Activated T-helper 17 cell treated with anti-CD3 and anti-CD28 coated beads, Interleukin-2, amount 50 U/mL, for 72 hours (primary cell): ENCODE results near the gene MXI1. TPM values are rescaled to one million over a fixed set of nuclear protein-coding genes. Genes with fewer than 3 reads are reported as not detected.

ENCODE experiments used
- ATAC-seq: fragments of 150-1000 bp; cut with Tn5 transposase; replicated peaks from 2 replicates; pipeline ENCODE4 v1.10.0; 2021; ENCODE audit warnings: mild to moderate bottlenecking, moderate library complexity
- H3K27ac Mint-ChIP-seq: one replicate; pipeline ENCODE4 v1.8.0; 2022; ENCODE audit warnings: mixed read lengths
- H3K27me3 Mint-ChIP-seq: one replicate; pipeline ENCODE4 v1.8.0; 2022; ENCODE audit warnings: mixed read lengths
- H3K36me3 Mint-ChIP-seq: one replicate; pipeline ENCODE4 v1.8.0; 2022; ENCODE audit warnings: low read depth, mild to moderate bottlenecking, mixed read lengths
- H3K4me1 Mint-ChIP-seq: one replicate; pipeline ENCODE4 v1.8.0; 2022; ENCODE audit warnings: mixed read lengths
- H3K4me3 Mint-ChIP-seq: one replicate; pipeline ENCODE4 v1.8.0; 2022; ENCODE audit warnings: mild to moderate bottlenecking, mixed read lengths
- H3K9me3 Mint-ChIP-seq: one replicate; pipeline ENCODE4 v1.8.0; 2022; ENCODE audit warnings: mixed read lengths
- total RNA-seq, 2 donors: library from RNA; stranded (reverse); gene quantifications; one replicate each; pipeline ENCODE4 v1.2.3, GENCODE V29; 2022

The MXI1 gene
- total RNA-seq, 2 donors from 2014 or later, result 32.5 to 130 TPM

GRCh38 chr10:110216240-110216639 is 8.8 kb downstream of the MXI1 start:
- Mint-ChIP-seq H3K27ac (peak overlapping the region; percentile 27), H3K4me3 (peak overlapping the region; percentile 26), H3K27me3 (no peaks in the 10 kb centered on the region), H3K9me3 (no peaks in the 10 kb centered on the region), H3K4me1 (peaks cover 59% of the 10 kb centered on the region), H3K36me3 (peaks cover 35% of the 10 kb centered on the region)
- ATAC-seq, result no peak

GRCh38 chr10:110216942-110217661 is 9.7 kb downstream of the MXI1 start:
- Mint-ChIP-seq H3K27me3 (no peaks in the 10 kb centered on the region), H3K27ac (no peak overlapping the region), H3K4me1 (peaks cover 59% of the 10 kb centered on the region), H3K36me3 (peaks cover 32% of the 10 kb centered on the region), H3K9me3 (no peaks in the 10 kb centered on the region), H3K4me3 (peak overlapping the region; percentile 29)
- no peak for ATAC-seq

- H3K4me1 Mint-ChIP-seq, result peaks cover 58% of the 10 kb centered on the region
Measured at GRCh38 chr10:110217662-110218008, 10.2 kb downstream of the MXI1 start.

GRCh38 chr10:110218632-110219031 is 11.2 kb downstream of the MXI1 start:
- Mint-ChIP-seq H3K27ac (no peak overlapping the region), H3K9me3 (no peaks in the 10 kb centered on the region), H3K4me1 (peaks cover 53% of the 10 kb centered on the region), H3K36me3 (peaks cover 19% of the 10 kb centered on the region), H3K4me3 (no peak overlapping the region), H3K27me3 (no peaks in the 10 kb centered on the region)
- ATAC-seq, result no peak

More at GRCh38 chr10:110217662-110218008, 10.2 kb downstream of the MXI1 start:
- Mint-ChIP-seq H3K9me3 (no peaks in the 10 kb centered on the region), H3K4me3 (peak overlapping the region; percentile 29), H3K36me3 (peaks cover 28% of the 10 kb centered on the region), H3K27me3 (no peaks in the 10 kb centered on the region), H3K27ac (no peak overlapping the region)
- ATAC-seq, result no peak

- peak overlapping the region; percentile 83 for H3K4me3 Mint-ChIP-seq
- H3K27me3 Mint-ChIP-seq, result no peaks in the 10 kb centered on the region
- peaks cover 57% of the 10 kb centered on the region for H3K4me1 Mint-ChIP-seq
- no peak overlapping the region for H3K27ac Mint-ChIP-seq
- H3K36me3 Mint-ChIP-seq, result peaks cover 24% of the 10 kb centered on the region
- ATAC-seq, result no peak
- H3K9me3 Mint-ChIP-seq, result no peaks in the 10 kb centered on the region
Measured at GRCh38 chr10:110219884-110220283, 12.5 kb downstream of the MXI1 start.

- no peaks in the 10 kb centered on the region for H3K9me3 Mint-ChIP-seq
- peaks cover 24% of the 10 kb centered on the region for H3K36me3 Mint-ChIP-seq
- ATAC-seq, result no peak
- peak overlapping the region; percentile 83 for H3K4me3 Mint-ChIP-seq
- H3K4me1 Mint-ChIP-seq, result peaks cover 61% of the 10 kb centered on the region
- H3K27ac Mint-ChIP-seq, result no peak overlapping the region
- H3K27me3 Mint-ChIP-seq, result no peaks in the 10 kb centered on the region
Measured at GRCh38 chr10:110220398-110220797, 13.0 kb downstream of the MXI1 start.

- H3K9me3 Mint-ChIP-seq, result no peaks in the 10 kb centered on the region
- H3K27ac Mint-ChIP-seq, result peak overlapping the region; percentile 86
- no peak for ATAC-seq
Measured at GRCh38 chr10:110221044-110221720, 13.8 kb downstream of the MXI1 start.

GRCh38 chr10:110221721-110222261 is 14.4 kb downstream of the MXI1 start:
- H3K27ac Mint-ChIP-seq, result peak overlapping the region; percentile 86
- no peaks in the 10 kb centered on the region for H3K9me3 Mint-ChIP-seq
- ATAC-seq, result peak; percentile 84
- H3K4me3 Mint-ChIP-seq, result peak overlapping the region; percentile 83
- H3K27me3 Mint-ChIP-seq, result no peaks in the 10 kb centered on the region
- H3K4me1 Mint-ChIP-seq, result peaks cover 55% of the 10 kb centered on the region
- peaks cover 24% of the 10 kb centered on the region for H3K36me3 Mint-ChIP-seq

More at GRCh38 chr10:110221044-110221720, 13.8 kb downstream of the MXI1 start:
- peaks cover 20% of the 10 kb centered on the region for H3K36me3 Mint-ChIP-seq
- peak overlapping the region; percentile 83 for H3K4me3 Mint-ChIP-seq
- no peaks in the 10 kb centered on the region for H3K27me3 Mint-ChIP-seq
- peaks cover 56% of the 10 kb centered on the region for H3K4me1 Mint-ChIP-seq

- Mint-ChIP-seq H3K36me3 (peaks cover 32% of the 10 kb centered on the region), H3K4me3 (peak overlapping the region; percentile 83), H3K27ac (peak overlapping the region; percentile 86), H3K4me1 (peaks cover 50% of the 10 kb centered on the region), H3K27me3 (no peaks in the 10 kb centered on the region), H3K9me3 (no peaks in the 10 kb centered on the region)
- ATAC-seq, result no peak
Measured at GRCh38 chr10:110222641-110223297, 15.4 kb downstream of the MXI1 start.

GRCh38 chr10:110223298-110223925 is 16.0 kb downstream of the MXI1 start:
- Mint-ChIP-seq H3K9me3 (no peaks in the 10 kb centered on the region), H3K4me1 (peaks cover 52% of the 10 kb centered on the region), H3K36me3 (peaks cover 38% of the 10 kb centered on the region), H3K4me3 (peak overlapping the region; percentile 83), H3K27me3 (no peaks in the 10 kb centered on the region), H3K27ac (peak overlapping the region; percentile 41)
- ATAC-seq, result no peak

- peaks cover 48% of the 10 kb centered on the region for H3K4me1 Mint-ChIP-seq
- peak overlapping the region; percentile 53 for H3K27ac Mint-ChIP-seq
- peak overlapping the region; percentile 80 for H3K4me3 Mint-ChIP-seq
- H3K27me3 Mint-ChIP-seq, result no peaks in the 10 kb centered on the region
- no peaks in the 10 kb centered on the region for H3K9me3 Mint-ChIP-seq
- H3K36me3 Mint-ChIP-seq, result peaks cover 54% of the 10 kb centered on the region
- ATAC-seq, result no peak
Measured at GRCh38 chr10:110224992-110225391, 17.6 kb downstream of the MXI1 start.

GRCh38 chr10:110225441-110225755 is 18.0 kb downstream of the MXI1 start:
- Mint-ChIP-seq H3K4me3 (peak overlapping the region; percentile 80), H3K27me3 (no peaks in the 10 kb centered on the region), H3K9me3 (no peaks in the 10 kb centered on the region), H3K36me3 (peaks cover 58% of the 10 kb centered on the region), H3K4me1 (peaks cover 46% of the 10 kb centered on the region), H3K27ac (peak overlapping the region; percentile 53)
- no peak for ATAC-seq

- H3K36me3 Mint-ChIP-seq, result peaks cover 63% of the 10 kb centered on the region
- H3K9me3 Mint-ChIP-seq, result no peaks in the 10 kb centered on the region
- ATAC-seq, result peak; percentile 56
- peaks cover 46% of the 10 kb centered on the region for H3K4me1 Mint-ChIP-seq
- H3K27ac Mint-ChIP-seq, result peak overlapping the region; percentile 53
- H3K4me3 Mint-ChIP-seq, result peak overlapping the region; percentile 80
- H3K27me3 Mint-ChIP-seq, result no peaks in the 10 kb centered on the region
Measured at GRCh38 chr10:110225756-110226542, 18.5 kb downstream of the MXI1 start.

- H3K9me3 Mint-ChIP-seq, result no peaks in the 10 kb centered on the region
- H3K36me3 Mint-ChIP-seq, result peaks cover 64% of the 10 kb centered on the region
- no peaks in the 10 kb centered on the region for H3K27me3 Mint-ChIP-seq
- H3K4me1 Mint-ChIP-seq, result peaks cover 43% of the 10 kb centered on the region
- H3K4me3 Mint-ChIP-seq, result peak overlapping the region; percentile 80
- ATAC-seq, result peak; percentile 18
- peak overlapping the region; percentile 53 for H3K27ac Mint-ChIP-seq
Measured at GRCh38 chr10:110226543-110226925, 19.1 kb downstream of the MXI1 start.
